ENCODE measurements around the gene SIRT6.
"Not testable (repeated sequence)": the region's sequence is repeated elsewhere in the genome, so short reads cannot be mapped to it uniquely, and the experiment has no call there.

The SIRT6 gene

DNA sequence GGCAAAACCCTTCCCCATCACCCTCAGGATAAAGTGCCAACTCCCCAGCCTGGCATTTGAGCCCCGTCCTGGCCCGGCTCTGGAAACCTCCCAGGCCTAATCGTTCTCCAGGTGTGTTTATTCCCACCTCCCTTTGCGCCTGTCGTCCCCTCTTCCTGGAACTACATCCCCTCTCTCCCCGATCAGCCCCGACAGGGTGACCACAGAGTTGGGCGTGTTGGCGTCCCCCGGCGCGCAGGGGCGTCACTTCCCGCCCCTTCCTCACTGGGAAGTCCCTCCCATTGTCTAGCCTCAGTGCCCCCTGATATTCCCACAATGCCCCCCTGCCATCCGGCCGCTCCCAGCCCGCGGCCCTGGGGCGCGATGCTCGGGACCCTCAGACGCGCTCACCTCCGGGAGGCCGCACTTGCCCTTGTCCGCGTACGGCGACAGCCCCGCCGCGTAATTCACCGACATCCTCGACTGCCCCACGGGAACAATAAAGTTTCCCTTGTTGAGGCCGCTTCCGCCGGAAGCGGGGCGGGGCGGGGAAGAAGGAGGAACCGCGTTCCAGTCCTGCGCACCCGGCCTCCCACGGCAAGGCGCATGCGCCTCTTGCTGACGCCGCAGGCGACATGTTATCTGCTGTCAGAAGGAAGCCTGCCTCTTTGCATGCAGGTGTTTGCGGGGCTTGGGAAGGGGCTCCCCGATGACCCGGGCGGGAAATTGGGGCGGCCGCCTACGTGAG is at the start of gene SIRT6, which contains the start of gene ANKRD24:
Gene SIRT6 (minus strand): TSS at position 480 of the 727 bp plus-strand sequence. CDS start 24 bp downstream, at position 456.
Gene ANKRD24 (plus strand): TSS at position 606 of the 727 bp plus-strand sequence. CDS start 3,737 bp downstream, outside the sequence.
- DNase-seq (ENCODE audit: low read depth in 2 of 2): peak; percentile 90 to 93

- not testable (repeated sequence) for DNase-seq (ENCODE audit: low read depth in 2 of 2)
Observed at GRCh38 chr19:4232139-4232538, 49.8 kb upstream of the SIRT6 start.

GRCh38 chr19:4231521-4231920 is 49.2 kb upstream of the SIRT6 start:
- not testable (repeated sequence) for DNase-seq (ENCODE audit: low read depth in 2 of 2)

- not testable (repeated sequence) for DNase-seq (ENCODE audit: low read depth in 2 of 2)
Observed at GRCh38 chr19:4230237-4230636, 47.9 kb upstream of the SIRT6 start.

GRCh38 chr19:4229179-4229931 is 47.0 kb upstream of the SIRT6 start, which contains the start of gene EBI3:
Gene EBI3, plus strand, starts transcription at chr19:4229523. Its CDS starts 28 bp downstream, at chr19:4229551.
- no peak for DNase-seq (ENCODE audit: low read depth in 2 of 2)

DNA sequence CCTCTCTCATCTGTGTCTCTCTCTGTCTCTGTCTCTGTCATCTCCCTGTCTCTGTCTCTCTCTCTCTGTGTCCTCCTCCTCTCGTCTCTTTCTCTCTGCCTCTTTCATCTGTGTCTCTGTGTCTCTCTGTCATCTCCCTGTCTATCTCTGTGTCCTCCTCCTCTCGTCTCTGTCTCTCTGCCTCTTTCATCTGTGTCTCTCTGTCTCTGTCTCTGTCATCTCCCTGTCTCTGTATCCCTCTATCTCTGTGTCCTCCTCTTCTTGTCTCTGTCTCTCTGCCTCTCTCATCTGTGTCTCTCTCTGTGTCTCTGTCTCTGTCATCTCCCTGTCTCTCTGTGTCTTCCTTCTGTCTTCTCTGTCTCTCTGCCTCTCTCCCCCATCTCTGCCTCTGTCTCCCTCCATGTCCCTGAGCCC is 46.4 kb upstream of the SIRT6 start:
- no peak for DNase-seq (ENCODE audit: low read depth in 2 of 2)

DNA sequence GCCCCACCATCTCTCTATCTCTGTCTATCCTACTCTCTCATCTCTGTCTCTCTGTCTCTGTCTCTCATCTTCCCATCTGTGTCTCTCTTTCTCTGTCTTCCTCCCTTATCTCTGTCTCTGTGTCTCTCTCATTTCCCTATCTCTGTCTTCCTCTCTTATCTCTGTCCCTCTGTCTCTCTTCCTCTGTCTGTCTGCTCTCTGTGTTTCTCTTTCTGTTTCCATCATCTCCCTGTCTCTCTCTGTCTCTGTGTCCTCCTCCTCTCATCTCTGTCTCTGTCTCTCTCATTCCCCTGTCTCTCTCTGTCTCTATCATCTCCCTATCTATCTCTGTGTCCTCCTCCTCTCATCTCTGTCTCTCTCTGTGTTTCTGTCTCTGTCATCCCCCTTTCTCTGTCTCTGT is 45.4 kb upstream of the SIRT6 start:
- no peak for DNase-seq (ENCODE audit: low read depth in 2 of 2)

DNA sequence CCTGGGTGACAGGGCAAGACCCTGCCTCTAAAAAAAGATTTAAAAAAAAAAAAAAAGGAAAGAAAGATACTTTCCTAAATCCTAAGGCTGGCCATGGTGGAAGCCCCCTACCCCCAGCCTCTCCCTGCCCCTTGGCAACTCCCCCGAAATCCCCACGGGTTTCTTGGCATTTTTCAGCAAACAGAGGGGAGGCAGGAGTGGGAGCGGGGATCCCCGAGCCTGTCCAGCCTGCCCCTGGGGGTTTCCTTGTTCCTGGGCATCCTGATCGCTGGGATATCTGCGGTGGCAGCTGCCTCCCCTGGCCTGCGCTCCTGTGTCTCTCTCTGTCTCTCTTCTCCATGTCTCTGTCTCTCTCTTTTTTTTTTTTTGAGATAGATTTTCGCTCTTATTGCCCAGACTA is 43.5 kb upstream of the SIRT6 start:
- no peak for DNase-seq (ENCODE audit: low read depth in 2 of 2)

DNA sequence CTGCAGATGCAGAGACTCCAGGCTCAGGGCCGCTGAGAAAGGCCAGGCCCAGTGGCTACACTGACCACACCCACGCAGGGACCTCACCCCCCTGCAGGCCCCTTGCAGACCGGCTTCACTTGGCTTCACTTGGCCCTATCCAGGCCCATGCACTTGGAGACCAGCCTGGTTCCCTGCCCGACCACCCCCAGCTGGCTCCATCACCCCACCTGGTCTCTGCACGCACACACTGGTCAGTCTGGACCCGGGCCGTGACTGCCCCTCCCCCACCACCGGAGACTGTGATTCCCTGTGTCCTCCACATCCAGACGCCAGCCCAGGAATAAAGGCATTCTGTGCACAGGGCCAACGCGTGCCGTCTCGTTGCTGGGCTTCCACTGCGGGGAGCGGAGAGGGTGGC is 42.1 kb upstream of the SIRT6 start:
- no peak for DNase-seq (ENCODE audit: low read depth in 2 of 2)

- DNase-seq (ENCODE audit: low read depth in 2 of 2): no peak
Observed at GRCh38 chr19:4220188-4220587, 37.8 kb upstream of the SIRT6 start.

DNA sequence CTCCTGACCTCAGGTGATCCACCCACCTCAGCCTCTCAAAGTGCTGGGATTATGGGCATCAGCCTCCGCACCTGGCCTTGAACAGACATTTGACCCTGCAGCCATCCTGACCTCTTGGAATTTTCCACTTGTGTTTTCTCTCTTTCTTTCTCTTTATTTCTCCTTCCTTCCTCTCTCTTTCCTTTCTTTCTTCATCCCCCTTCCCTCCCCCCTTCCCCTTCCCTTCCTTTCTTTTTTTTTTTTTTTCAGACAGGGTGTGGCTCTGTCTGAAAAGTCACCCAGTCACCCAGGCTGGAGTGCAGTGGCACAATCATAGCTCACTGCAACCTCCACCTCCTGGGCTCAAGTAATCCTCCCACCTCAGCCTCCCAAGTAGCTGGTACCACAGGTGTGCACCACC is 36.2 kb upstream of the SIRT6 start:
- not testable (repeated sequence) for DNase-seq (ENCODE audit: low read depth in 2 of 2)

DNA sequence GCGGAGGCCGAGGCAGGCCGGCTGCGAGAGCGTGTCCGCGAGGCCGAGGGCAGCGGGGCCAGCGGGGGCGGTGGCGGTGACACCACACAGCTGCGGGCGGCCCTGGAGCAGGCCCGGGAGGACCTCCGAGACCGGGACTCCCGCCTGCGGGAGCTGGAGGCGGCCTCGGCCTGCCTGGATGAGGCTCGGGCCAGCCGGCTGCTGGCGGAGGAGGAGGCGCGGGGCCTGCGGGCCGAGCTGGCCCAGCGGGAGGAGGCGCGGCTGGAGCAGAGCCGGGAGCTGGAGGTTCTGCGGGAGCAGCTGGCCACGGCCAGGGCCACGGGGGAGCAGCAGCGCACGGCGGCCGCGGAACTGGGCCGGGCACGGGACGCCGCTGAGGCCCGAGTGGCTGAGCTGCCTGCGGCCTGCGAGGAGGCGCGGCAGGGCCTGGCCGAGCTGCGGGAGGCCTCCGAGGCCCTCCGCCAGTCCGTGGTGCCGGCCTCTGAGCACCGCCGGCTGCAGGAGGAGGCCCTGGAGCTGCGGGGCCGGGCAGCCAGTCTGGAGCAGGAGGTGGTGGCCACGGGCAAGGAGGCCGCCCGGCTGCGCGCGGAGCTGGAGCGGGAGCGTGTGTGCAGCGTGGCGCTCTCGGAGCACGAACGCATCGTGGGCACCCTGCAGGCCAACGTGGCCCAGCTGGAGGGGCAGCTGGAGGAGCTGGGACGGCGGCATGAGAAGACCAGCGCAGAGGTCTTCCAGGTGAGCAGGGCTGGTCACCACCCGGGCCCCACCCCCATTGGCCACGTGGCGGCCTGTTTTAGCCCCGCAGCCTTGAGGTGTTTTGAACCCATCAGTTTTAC is 35.3 kb upstream of the SIRT6 start:
- DNase-seq (ENCODE audit: low read depth in 2 of 2): no peak

DNA sequence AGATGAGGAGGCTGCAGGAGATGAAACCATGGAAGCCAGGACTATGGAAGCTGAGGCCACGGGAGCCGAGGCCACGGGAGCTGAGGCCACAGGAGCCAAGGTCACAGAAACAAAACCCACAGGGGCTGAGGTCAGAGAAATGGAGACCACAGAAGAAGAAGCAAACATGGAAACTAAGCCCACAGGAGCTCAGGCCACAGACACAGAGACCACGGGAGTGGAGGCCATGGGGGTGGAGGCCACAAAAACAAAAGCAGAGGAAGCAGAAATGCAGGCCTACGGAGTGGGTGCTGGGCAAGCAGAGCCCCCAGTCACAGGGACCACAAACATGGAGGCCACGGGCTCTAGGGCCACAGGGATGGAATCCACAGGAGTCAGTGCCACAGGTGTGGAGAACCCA is 34.5 kb upstream of the SIRT6 start:
- no peak for DNase-seq (ENCODE audit: low read depth in 2 of 2)

- DNase-seq (ENCODE audit: low read depth in 2 of 2): no peak
Observed at GRCh38 chr19:4215807-4216206, 33.4 kb upstream of the SIRT6 start.

DNA sequence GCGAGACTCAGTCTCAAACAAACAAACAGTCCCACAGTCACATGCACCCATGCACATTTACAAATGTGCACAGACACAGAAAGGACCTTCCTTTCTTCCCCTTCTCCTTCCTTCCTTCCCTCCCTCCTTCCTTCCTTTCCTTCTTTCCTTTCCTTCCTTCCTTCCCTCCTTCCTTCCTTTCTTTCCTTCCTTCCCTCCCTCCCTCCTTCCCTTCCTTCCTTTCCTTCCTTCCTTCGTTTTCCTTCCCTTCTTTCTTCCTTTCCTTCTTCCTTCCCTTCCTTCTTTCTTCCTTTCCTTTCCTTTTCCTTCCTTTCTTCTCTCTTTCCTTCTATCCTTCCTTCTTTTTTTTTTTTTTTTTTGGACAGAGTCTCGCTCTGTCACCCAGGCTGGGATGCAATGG is 30.8 kb upstream of the SIRT6 start:
- DNase-seq (ENCODE audit: low read depth in 2 of 2): no peak

DNA sequence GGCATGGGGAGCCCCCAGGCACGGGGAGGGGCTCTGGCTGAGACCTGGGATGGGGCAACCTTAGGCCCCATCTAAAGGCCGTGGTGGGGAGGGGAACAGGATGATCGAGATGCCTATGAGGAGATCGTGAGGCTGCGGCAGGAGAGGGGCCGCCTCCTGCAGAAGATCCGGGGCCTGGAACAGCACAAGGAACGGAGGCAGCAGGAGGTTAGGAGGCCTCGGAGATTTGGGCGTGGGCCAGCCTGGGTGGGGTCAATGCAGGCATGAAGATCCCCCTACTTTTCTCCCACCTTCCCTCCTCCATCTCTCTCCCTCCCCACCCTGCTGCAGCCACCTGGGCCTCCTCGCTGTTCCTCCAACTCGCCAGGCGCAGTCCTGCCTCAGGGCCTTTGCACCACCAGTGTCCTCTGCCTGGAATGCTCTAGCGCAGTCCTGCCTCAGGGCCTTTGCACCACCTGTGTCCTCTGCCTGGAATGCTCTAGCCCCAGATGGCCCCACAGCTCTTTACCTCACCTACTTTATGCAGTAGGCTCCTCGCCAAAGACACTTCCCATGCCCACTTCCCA is 27.9 kb upstream of the SIRT6 start:
- no peak for DNase-seq (ENCODE audit: low read depth in 2 of 2)

GRCh38 chr19:4208385-4209094 is 26.2 kb upstream of the SIRT6 start:
- DNase-seq (ENCODE audit: low read depth in 2 of 2): no peak

DNA sequence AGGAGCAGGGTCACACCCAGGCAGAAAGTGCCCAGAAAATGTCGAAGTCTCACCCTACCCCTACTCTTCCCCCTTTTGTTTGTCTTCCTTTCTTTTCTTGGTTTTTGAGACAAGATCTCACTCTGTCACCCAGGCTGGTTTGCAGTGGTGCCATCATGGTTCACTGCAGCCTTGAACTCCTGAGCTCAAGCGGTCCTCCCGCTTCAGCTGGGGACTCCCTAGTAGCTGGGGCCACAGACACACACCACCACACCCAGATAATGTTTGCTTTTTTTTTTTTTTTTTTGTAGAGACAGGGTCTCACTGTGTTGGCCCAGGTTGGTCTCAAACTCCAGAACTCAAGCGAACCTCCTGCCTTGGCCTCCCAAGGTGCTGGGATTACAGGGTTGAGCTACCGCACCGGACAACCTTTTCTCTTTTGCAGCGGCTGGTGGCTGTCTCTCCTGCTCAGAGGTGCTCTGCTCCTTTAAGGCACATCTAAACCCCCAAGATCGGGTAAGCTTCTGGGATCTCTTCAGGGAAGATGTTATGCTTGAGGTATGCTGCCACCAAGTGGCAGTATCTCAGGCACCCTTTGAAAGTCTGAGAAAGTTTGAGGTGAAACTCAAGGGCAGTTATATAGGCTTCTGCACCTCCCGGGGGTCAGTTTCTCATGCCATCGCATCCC is 24.6 kb upstream of the SIRT6 start:
- DNase-seq (ENCODE audit: low read depth in 2 of 2): no peak

GRCh38 chr19:4201798-4202197 is 19.4 kb upstream of the SIRT6 start:
- no peak for DNase-seq (ENCODE audit: low read depth in 2 of 2)

- no peak for DNase-seq (ENCODE audit: low read depth in 2 of 2)
Observed at GRCh38 chr19:4200940-4201542, 18.7 kb upstream of the SIRT6 start.

Measured in stimulated activated CD8-positive, alpha-beta memory T cell treated with anti-CD3 and anti-CD28 coated beads, Interleukin-2, amount 100 ng/mL, for 1 hour (primary cell).